Fibroblast of skin of scalp (primary cell): ENCODE results near the gene KDM1B.

Source experiments
- DNase-seq: peaks from one replicate; pipeline ENCODE4 v3.0.0-alpha.2; 2013

The KDM1B gene

DNA sequence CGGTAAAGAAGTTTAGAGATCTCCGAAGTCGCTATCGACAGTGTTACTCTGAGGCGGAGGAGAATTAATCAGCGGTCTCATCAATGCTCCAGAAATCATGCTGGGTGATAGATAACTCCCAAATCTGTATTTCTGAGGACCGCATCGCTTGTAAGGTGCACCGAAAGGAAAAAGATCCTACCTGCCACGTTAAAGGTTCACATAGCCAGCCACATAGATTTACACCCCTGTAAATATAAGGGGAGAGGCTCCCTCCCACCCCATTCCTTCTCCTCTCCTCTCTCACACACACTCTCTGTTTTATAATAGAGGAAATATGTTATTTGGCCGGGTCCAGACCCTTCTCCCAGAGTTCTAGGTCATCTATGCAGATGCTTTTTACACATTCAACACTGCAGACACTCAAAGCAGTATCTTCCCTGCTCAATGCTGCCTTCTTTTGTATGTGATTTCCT lies 109.7 kb downstream of the KDM1B start:
- DNase-seq = no peak

DNA sequence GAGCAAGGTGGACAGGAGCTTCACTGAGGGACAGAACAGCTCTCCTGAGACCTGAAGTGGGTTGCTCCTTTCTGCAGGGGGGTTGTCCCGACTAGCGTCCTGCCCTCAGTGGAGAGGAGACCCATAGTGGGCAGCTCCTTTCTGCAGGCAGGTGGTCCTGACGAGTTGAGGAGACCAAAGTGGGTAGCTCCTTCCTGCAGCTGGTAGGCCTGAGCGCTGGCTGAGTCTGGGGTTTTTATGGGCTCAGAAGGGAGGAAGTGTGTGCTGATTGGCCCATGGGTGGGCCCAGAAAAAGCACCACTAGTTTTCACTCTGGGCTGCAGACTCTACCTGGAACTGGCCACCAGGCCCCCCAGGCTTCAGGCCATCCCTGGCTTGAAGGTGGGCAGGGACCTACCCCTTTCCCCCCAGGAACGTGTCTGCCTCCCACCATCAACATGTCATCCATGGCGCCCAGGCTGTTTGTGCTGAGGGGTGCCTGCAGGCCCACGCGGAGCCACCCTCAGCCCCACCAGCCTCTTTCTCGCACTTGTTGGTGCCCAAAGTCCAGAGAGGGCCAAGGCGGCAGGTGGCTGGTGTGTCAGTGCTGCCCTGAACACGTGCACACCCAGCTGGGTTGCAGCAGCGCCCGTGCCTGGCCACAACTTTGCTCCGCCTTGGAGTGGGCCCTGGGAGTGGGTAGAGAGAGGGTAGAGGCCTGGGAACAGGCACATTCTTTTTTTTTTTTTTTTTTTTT lies 110.7 kb downstream of the KDM1B start:
- no peak for DNase-seq

DNA sequence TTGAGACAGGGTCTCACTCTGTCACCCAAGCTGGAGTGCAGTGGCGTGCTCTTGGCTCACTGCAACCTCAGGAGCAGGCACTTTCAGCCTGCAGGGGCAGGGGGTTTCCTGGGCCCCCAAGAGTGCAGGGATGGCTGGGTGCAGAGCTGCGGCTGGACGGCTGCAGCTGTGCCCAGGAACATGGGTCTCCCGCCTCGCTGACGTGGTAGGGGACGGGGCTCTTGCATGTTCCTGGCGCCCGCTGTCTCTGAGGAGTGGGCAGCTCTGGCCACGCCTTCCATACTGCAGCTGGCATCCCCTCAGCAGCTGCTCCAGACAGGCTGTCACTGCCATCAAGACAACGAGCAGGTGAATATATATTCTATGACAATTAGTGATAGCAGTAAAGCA lies 111.3 kb downstream of the KDM1B start:
- no peak for DNase-seq

DNA sequence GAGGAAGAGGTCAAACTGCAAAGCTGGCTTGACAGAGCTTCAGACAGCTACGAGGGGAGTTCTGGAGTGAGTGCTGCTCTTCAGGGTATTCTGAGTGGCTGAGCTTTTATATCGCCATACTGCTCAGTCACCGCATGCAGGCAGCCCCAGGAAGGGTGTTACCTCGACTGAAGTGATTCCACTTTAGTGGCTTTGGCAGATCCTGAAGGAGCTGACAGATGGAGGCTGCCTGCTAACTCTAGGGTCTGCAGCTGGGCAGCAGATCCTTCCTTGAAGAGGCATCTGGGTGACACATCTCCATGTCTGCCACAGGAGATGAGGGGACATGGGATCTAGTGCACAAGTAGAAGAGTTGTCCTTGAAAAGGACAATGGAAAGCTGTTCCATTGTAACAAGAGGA lies 112.8 kb downstream of the KDM1B start:
- no peak for DNase-seq

DNA sequence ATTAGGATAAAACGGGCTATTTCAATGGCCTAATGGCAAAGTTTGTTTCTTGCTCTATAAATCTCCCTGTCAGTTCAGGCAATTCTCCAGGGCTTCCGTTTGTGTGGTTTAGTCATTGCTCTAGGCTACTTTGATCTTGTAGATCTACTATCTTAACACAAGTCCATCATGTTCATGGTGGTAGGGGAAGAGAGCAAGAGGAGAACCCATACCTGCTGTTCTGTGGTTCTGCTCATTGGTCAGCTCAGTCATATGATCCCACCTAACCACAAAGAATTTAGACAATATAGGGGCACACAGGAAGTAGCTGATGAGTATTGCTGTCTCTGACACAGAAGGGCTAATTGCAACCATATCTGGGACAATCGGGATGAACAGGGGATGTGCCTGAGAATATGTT lies 114.0 kb downstream of the KDM1B start:
- DNase-seq = peak; percentile 68

DNA sequence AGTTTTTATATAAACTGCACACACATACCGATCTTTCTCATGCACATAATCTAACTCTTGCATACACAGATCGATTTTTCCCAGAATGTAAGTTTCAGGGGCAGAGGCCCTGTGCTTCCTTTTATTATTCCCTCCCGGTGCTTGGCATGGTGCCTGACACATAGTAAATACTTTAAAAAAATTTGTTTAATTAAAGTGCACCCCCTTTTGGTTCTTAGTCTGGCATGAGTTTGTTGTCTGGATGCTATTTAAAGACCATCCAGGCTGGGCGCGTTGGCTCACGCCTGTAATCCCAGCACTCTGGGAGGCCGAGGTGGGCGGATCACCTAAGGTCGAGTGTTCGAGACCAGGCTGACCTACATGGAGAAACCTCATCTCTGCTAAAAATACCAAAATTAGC lies 114.5 kb downstream of the KDM1B start:
- DNase-seq = no peak

DNA sequence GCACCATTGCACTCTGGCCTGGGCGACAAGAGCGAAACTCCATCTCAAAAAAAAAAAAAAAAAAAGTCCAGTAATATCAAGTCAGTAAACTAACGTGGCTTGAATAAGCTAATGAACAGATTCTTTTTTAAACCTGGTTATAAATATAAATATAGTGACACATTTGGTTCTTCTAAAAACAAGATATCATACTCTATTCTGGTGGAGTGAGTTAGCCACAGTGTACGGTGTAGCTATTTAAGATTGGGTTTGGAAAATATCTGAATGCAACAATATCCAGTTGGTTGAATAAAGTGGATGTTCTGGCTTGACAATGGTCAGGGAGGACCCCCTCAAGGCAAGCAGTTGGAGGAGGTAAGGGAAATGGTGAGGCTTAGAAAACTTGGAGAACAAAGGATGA lies 115.0 kb downstream of the KDM1B start:
- no peak for DNase-seq
